ENCODE measurements around the gene GPR180. TPM values are rescaled to one million over a fixed set of nuclear protein-coding genes. Genes with fewer than 3 reads are reported as not detected.

GPR180 gene
- polyA plus RNA-seq, 2 of the 4 experiments (the other 2 are of a cell fraction): 3.6 to 7.8 TPM

DNA sequence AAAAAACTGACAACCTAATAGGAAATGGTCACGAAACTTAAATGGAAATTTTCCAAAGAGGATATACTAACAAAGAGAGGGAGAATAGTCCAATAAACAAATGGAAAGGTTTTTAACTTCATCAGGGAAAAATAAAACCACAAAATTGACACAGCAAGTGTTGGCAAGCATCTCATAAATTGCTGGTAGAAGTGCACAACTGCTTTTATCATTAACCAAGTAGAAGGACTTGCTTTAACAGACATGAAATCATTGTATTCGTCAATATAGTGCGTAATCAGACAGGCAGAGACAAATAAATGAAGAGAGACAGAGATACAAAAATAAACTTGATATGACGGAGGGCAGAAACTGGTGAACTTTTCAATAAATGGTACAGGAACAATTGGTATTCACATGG is 13.1 kb upstream of the GPR180 start:
- 96% methylated on average over 4 of the region's 4 CpGs for WGBS (ENCODE audit: missing lambda C conversion rate)
- no peak for TF ChIP-seq JUN (IDR thresholded peaks at IDR 0.05)
- TF ChIP-seq, protein P1, sequence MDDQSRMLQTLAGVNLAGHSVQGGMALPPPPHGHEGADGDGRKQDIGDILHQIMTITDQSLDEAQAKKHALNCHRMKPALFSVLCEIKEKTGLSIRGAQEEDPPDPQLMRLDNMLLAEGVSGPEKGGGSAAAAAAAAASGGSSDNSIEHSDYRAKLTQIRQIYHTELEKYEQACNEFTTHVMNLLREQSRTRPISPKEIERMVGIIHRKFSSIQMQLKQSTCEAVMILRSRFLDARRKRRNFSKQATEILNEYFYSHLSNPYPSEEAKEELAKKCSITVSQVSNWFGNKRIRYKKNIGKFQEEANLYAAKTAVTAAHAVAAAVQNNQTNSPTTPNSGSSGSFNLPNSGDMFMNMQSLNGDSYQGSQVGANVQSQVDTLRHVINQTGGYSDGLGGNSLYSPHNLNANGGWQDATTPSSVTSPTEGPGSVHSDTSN (IDR thresholded peaks at IDR 0.05): no peak
- TF ChIP-seq NPAS2 (CRISPR knock-in tag; IDR thresholded peaks at IDR 0.05; ENCODE audit: borderline replicate concordance): no peak
- TF ChIP-seq TP53 (CRISPR knock-in tag; IDR thresholded peaks at IDR 0.05): no peak
- TF ChIP-seq GATA3 (IDR thresholded peaks at IDR 0.05; ENCODE audit: borderline replicate concordance): no peak
- no peak for TF ChIP-seq HOXB5 (CRISPR knock-in tag; IDR thresholded peaks at IDR 0.05)
- no peak for TF ChIP-seq CTCF (IDR thresholded peaks at IDR 0.05)
- TF ChIP-seq NFE2L2 (conservative IDR thresholded peaks at IDR 0.05; ENCODE audit: low read length): no peak
- TF ChIP-seq HDAC2 (IDR thresholded peaks at IDR 0.05): no peak
- TF ChIP-seq HEYL (CRISPR knock-in tag; IDR thresholded peaks at IDR 0.05): no peak
- no peak for TF ChIP-seq PHF8 (IDR thresholded peaks at IDR 0.05; ENCODE audit: borderline replicate concordance, low read depth)
- no peak for TF ChIP-seq BHLHE40 (IDR thresholded peaks at IDR 0.05; ENCODE audit: low read depth, low read length)
- TF ChIP-seq MAX (IDR thresholded peaks at IDR 0.05): no peak
- TF ChIP-seq CEBPB (IDR thresholded peaks at IDR 0.05): no peak
- TF ChIP-seq, protein P2, sequence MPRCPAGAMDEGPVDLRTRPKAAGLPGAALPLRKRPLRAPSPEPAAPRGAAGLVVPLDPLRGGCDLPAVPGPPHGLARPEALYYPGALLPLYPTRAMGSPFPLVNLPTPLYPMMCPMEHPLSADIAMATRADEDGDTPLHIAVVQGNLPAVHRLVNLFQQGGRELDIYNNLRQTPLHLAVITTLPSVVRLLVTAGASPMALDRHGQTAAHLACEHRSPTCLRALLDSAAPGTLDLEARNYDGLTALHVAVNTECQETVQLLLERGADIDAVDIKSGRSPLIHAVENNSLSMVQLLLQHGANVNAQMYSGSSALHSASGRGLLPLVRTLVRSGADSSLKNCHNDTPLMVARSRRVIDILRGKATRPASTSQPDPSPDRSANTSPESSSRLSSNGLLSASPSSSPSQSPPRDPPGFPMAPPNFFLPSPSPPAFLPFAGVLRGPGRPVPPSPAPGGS (IDR thresholded peaks at IDR 0.05): no peak
- no peak for TF ChIP-seq EHF (CRISPR knock-in tag; IDR thresholded peaks at IDR 0.05)
- CTCF ChIA-PET: interaction anchor here (0.7 kb wide), 1 partner anchor 34 kb away, joined by 4 read pairs; no protein-coding TSS in a partner anchor

GRCh38 chr13:94590744-94591143 is 10.9 kb upstream of the GPR180 start:
- Histone ChIP-seq H3K4me2 (no peak overlapping the region), H3K9me3 (no peaks in the 10 kb centered on the region), H3K4me3 (no peak overlapping the region), H3K27ac (no peak overlapping the region), H3K4me1 (peaks cover 18% of the 10 kb centered on the region; the same call in 2 of the 3 replicates)
- FAIRE-seq (no peak), DNase-seq (ENCODE audit: low read depth in 1 of 2, low spot score in 1 of 2) (no peak), ATAC-seq (no peak)
- POLR2A ChIA-PET: no interaction called here
- 100% methylated on average over 3 of the region's 3 CpGs for WGBS (ENCODE audit: missing lambda C conversion rate)
- CTCF ChIA-PET: no interaction called here
- no peak for TF ChIP-seq JUN (IDR thresholded peaks at IDR 0.05)

More for the DNA sequence above, 13.1 kb upstream of the GPR180 start:
- POLR2A ChIA-PET: no interaction called here
- Histone ChIP-seq H3K9me3 (no peaks in the 10 kb centered on the region), H3K4me3 (no peak overlapping the region), H3K4me2 (no peak overlapping the region), H3K4me1 (peaks cover 2% of the 10 kb centered on the region; the same call in 1 of the 3 replicates), H3K27ac (no peak overlapping the region)
- no peak for FAIRE-seq
- DNase-seq (ENCODE audit: low read depth in 1 of 2, low spot score in 1 of 2): no peak
- no peak for ATAC-seq

GRCh38 chr13:94595001-94595949 is 6.4 kb upstream of the GPR180 start:
- ChIA-PET CTCF (interaction anchor here (1.6 kb wide), 1 partner anchor 22 kb away, joined by 7 read pairs; no protein-coding TSS in a partner anchor), POLR2A (interaction anchor here (0.8 to 2.2 kb wide), 6 partner anchors 10 to 46 kb away, joined by 3 to 30 read pairs (median 4); no protein-coding TSS in a partner anchor)
- Histone ChIP-seq H3K4me3 (peak overlapping the region; percentile 87), H3K9me3 (no peaks in the 10 kb centered on the region), H3K4me1 (peaks cover 18% of the 10 kb centered on the region; the same call in 2 of the 3 replicates), H3K27ac (peak overlapping the region; percentile 90 to 92), H3K4me2 (peak overlapping the region; percentile 87)
- WGBS (ENCODE audit: missing lambda C conversion rate): 10% methylated on average over 15 of the region's 16 CpGs
- no peak for FAIRE-seq
- peak in 1 of 2 experiments; percentile 11 for DNase-seq (ENCODE audit: low read depth in 1 of 2, low spot score in 1 of 2)
- ATAC-seq: peak; percentile 75 to 78
- TF ChIP-seq RCOR1 (IDR thresholded peaks at IDR 0.05; ENCODE audit: low read depth, low read length) (no peak), GATA3 (IDR thresholded peaks at IDR 0.05; ENCODE audit: borderline replicate concordance) (no peak), USF2 (IDR thresholded peaks at IDR 0.05) (no peak), TFCP2L1 (CRISPR knock-in tag; IDR thresholded peaks at IDR 0.05) (no peak), MYC (IDR thresholded peaks at IDR 0.05; ENCODE audit: borderline replicate concordance, low read length) (no peak), HOXB5 (CRISPR knock-in tag; IDR thresholded peaks at IDR 0.05) (no peak), HOXA7 (CRISPR knock-in tag; IDR thresholded peaks at IDR 0.05) (no peak), ZNF302 (CRISPR knock-in tag; IDR thresholded peaks at IDR 0.05) (no peak), EP300 (IDR thresholded peaks at IDR 0.05) (no peak), RAD21 (conservative IDR thresholded peaks at IDR 0.05 in 1 of 2, IDR thresholded peaks at IDR 0.05 in 1 of 2) (no peak), ATOH8 (CRISPR knock-in tag; IDR thresholded peaks at IDR 0.05; ENCODE audit: low read depth) (no peak)
- TF ChIP-seq, protein P1 (IDR thresholded peaks at IDR 0.05): no peak
